ENCODE results near the gene KRTAP19-7.

KRTAP19-7 gene

GRCh38 chr21:30561264-30561895 lies at the start of gene KRTAP19-7:
Gene KRTAP19-7 (minus strand): TSS chr21:30561314. CDS start chr21:30561289, 25 bp downstream.
- no peaks in the 10 kb centered on the region for H3K9me3 ChIP-seq (ENCODE audit: insufficient read depth, low read length)
- H4K20me1 ChIP-seq (ENCODE audit: insufficient read depth, low read length), result no peaks in the 10 kb centered on the region
- H3K4me1 ChIP-seq (ENCODE audit: low read length), result no peaks in the 10 kb centered on the region
- H3K79me2 ChIP-seq (ENCODE audit: low read length), result no peaks in the 10 kb centered on the region
- TF ChIP-seq, protein P1, sequence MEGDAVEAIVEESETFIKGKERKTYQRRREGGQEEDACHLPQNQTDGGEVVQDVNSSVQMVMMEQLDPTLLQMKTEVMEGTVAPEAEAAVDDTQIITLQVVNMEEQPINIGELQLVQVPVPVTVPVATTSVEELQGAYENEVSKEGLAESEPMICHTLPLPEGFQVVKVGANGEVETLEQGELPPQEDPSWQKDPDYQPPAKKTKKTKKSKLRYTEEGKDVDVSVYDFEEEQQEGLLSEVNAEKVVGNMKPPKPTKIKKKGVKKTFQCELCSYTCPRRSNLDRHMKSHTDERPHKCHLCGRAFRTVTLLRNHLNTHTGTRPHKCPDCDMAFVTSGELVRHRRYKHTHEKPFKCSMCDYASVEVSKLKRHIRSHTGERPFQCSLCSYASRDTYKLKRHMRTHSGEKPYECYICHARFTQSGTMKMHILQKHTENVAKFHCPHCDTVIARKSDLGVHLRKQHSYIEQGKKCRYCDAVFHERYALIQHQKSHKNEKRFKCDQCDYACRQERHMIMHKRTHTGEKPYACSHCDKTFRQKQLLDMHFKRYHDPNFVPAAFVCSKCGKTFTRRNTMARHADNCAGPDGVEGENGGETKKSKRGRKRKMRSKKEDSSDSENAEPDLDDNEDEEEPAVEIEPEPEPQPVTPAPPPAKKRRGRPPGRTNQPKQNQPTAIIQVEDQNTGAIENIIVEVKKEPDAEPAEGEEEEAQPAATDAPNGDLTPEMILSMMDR (IDR thresholded peaks at IDR 0.05; ENCODE audit: low read depth, low read length), result no peak
- no peak for TF ChIP-seq EZH2phosphoT487 (IDR thresholded peaks at IDR 0.05; ENCODE audit: low read depth)
- H3K4me2 ChIP-seq (ENCODE audit: low read length), result no peak within 1 kb of the TSS
- no peak within 1 kb of the TSS for H3K9ac ChIP-seq (ENCODE audit: low read length)
- H3K4me3 ChIP-seq (ENCODE audit: low read length), result no peak within 1 kb of the TSS
- no peak within 1 kb of the TSS for H3K27ac ChIP-seq (ENCODE audit: low read length)
- no peaks in the 10 kb centered on the region for H3K27me3 ChIP-seq (ENCODE audit: low read depth, low read length)
- H2AFZ ChIP-seq (ENCODE audit: low read depth, low read length), result no peak within 1 kb of the TSS
- no peaks in the 10 kb centered on the region for H3K36me3 ChIP-seq (replicated peaks; ENCODE audit: low read depth, low read length)

DNA sequence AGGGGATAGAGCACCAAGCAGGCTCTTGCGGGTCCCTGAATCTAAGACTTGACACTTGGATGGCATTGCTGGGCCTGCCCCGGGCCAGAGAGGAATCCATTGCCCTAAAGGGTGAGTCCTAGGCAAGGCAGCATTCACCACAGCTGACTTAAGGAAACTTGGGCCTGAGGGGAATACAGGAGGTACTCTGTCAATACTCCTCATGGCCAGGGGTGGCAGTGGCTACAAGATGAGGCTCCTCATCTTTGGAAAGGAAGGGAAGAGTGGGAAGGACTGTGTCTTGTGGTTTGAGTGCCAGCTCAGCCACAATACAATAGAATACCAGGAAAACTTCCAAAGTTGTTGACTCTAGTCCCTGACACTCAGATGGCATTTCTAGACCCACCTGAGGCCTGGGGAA lies 44.9 kb upstream of the KRTAP19-7 start:
- H4K20me1 ChIP-seq (ENCODE audit: insufficient read depth, low read length), result no peaks in the 10 kb centered on the region
- H3K36me3 ChIP-seq (replicated peaks; ENCODE audit: low read depth, low read length), result no peaks in the 10 kb centered on the region
- no peak overlapping the region for H3K9ac ChIP-seq (ENCODE audit: low read length)
- H3K27ac ChIP-seq (ENCODE audit: low read length), result no peak overlapping the region
- no peak overlapping the region for H3K4me3 ChIP-seq (ENCODE audit: low read length)
- no peak overlapping the region for H3K4me2 ChIP-seq (ENCODE audit: low read length)
- peaks cover 3% of the 10 kb centered on the region; the same call in 1 of the 2 replicates for H3K9me3 ChIP-seq (ENCODE audit: insufficient read depth, low read length)
- no peak overlapping the region for H2AFZ ChIP-seq (ENCODE audit: low read depth, low read length)
- TF ChIP-seq, protein P1 (IDR thresholded peaks at IDR 0.05; ENCODE audit: low read depth, low read length), result no peak
- no peak for TF ChIP-seq EZH2phosphoT487 (IDR thresholded peaks at IDR 0.05; ENCODE audit: low read depth)
- H3K4me1 ChIP-seq (ENCODE audit: low read length), result no peaks in the 10 kb centered on the region
- no peaks in the 10 kb centered on the region for H3K27me3 ChIP-seq (ENCODE audit: low read depth, low read length)
- no peaks in the 10 kb centered on the region for H3K79me2 ChIP-seq (ENCODE audit: low read length)

- no peaks in the 10 kb centered on the region for H3K36me3 ChIP-seq (replicated peaks; ENCODE audit: low read depth, low read length)
- H4K20me1 ChIP-seq (ENCODE audit: insufficient read depth, low read length), result no peaks in the 10 kb centered on the region
- H3K4me1 ChIP-seq (ENCODE audit: low read length), result no peaks in the 10 kb centered on the region
- no peak within 1 kb of the TSS for H3K9ac ChIP-seq (ENCODE audit: low read length)
- H3K27ac ChIP-seq (ENCODE audit: low read length), result no peak within 1 kb of the TSS
- H3K27me3 ChIP-seq (ENCODE audit: low read depth, low read length), result no peaks in the 10 kb centered on the region
- H3K79me2 ChIP-seq (ENCODE audit: low read length), result no peaks in the 10 kb centered on the region
- TF ChIP-seq EZH2phosphoT487 (IDR thresholded peaks at IDR 0.05; ENCODE audit: low read depth), result no peak
- TF ChIP-seq, protein P1 (IDR thresholded peaks at IDR 0.05; ENCODE audit: low read depth, low read length), result no peak
- H3K9me3 ChIP-seq (ENCODE audit: insufficient read depth, low read length), result no peaks in the 10 kb centered on the region
- H3K4me2 ChIP-seq (ENCODE audit: low read length), result no peak within 1 kb of the TSS
- no peak within 1 kb of the TSS for H2AFZ ChIP-seq (ENCODE audit: low read depth, low read length)
- no peak within 1 kb of the TSS for H3K4me3 ChIP-seq (ENCODE audit: low read length)
Measured at GRCh38 chr21:30600787-30601186, 39.7 kb upstream of the KRTAP19-7 start, which contains the start of gene KRTAP22-1. Gene KRTAP22-1 (plus strand): TSS chr21:30601087.

GRCh38 chr21:30598802-30599201 lies 37.7 kb upstream of the KRTAP19-7 start, which contains the start of gene KRTAP6-2:
Gene KRTAP6-2 (minus strand): TSS chr21:30598902. CDS start chr21:30598874, 28 bp downstream.
- H3K36me3 ChIP-seq (replicated peaks; ENCODE audit: low read depth, low read length), result no peaks in the 10 kb centered on the region
- no peak within 1 kb of the TSS for H3K9ac ChIP-seq (ENCODE audit: low read length)
- no peak within 1 kb of the TSS for H3K4me3 ChIP-seq (ENCODE audit: low read length)
- no peaks in the 10 kb centered on the region for H4K20me1 ChIP-seq (ENCODE audit: insufficient read depth, low read length)
- no peak for TF ChIP-seq EZH2phosphoT487 (IDR thresholded peaks at IDR 0.05; ENCODE audit: low read depth)
- TF ChIP-seq, protein P1 (IDR thresholded peaks at IDR 0.05; ENCODE audit: low read depth, low read length), result no peak
- no peak within 1 kb of the TSS for H3K27ac ChIP-seq (ENCODE audit: low read length)
- H3K9me3 ChIP-seq (ENCODE audit: insufficient read depth, low read length), result no peaks in the 10 kb centered on the region
- no peaks in the 10 kb centered on the region for H3K79me2 ChIP-seq (ENCODE audit: low read length)
- H3K27me3 ChIP-seq (ENCODE audit: low read depth, low read length), result no peaks in the 10 kb centered on the region
- H2AFZ ChIP-seq (ENCODE audit: low read depth, low read length), result no peak within 1 kb of the TSS
- H3K4me1 ChIP-seq (ENCODE audit: low read length), result no peaks in the 10 kb centered on the region
- no peak within 1 kb of the TSS for H3K4me2 ChIP-seq (ENCODE audit: low read length)
